Central memory CD8-positive, alpha-beta T cell (primary cell): ENCODE data around the gene CXCR5.

Experiments used
- ATAC-seq: fragments of 150-1000 bp; cut with Tn5 transposase; replicated peaks from 2 replicates; pipeline ENCODE4 v1.10.0; 2022; ENCODE audit warnings: mild to moderate bottlenecking, moderate FRiP score, moderate number of reproducible peaks; ENCODE audit not compliant: poor library complexity, severe bottlenecking; ENCODE audit errors: extremely low read depth
- DNase-seq, 2 donors: peaks; one replicate each; pipeline ENCODE4 v3.0.0; 2021; ENCODE audit warnings: low spot score in 2 of 2
- H3K27ac Mint-ChIP-seq: one replicate; pipeline ENCODE4 v1.8.0; 2022; ENCODE audit warnings: low read depth, mild to moderate bottlenecking, moderate library complexity, mixed read lengths
- H3K27me3 Mint-ChIP-seq: one replicate; pipeline ENCODE4 v1.8.0; 2022; ENCODE audit warnings: mixed read lengths
- H3K36me3 Mint-ChIP-seq: one replicate; pipeline ENCODE4 v1.8.0; 2022; ENCODE audit warnings: mild to moderate bottlenecking, moderate library complexity, mixed read lengths; ENCODE audit not compliant: insufficient read depth
- H3K4me1 Mint-ChIP-seq: one replicate; pipeline ENCODE4 v1.8.0; 2022; ENCODE audit warnings: mixed read lengths
- H3K4me3 Mint-ChIP-seq: one replicate; pipeline ENCODE4 v1.8.0; 2022; ENCODE audit warnings: mild to moderate bottlenecking, moderate library complexity, mixed read lengths
- H3K9me3 Mint-ChIP-seq: one replicate; pipeline ENCODE4 v1.8.0; 2022; ENCODE audit warnings: mixed read lengths

The CXCR5 gene

GRCh38 chr11:118895093-118896039 lies 11.7 kb downstream of the CXCR5 start:
- Mint-ChIP-seq H3K4me3 (peak overlapping the region; percentile 89), H3K27me3 (no peaks in the 10 kb centered on the region), H3K27ac (peak overlapping the region; percentile 97), H3K4me1 (peaks cover 78% of the 10 kb centered on the region), H3K9me3 (no peaks in the 10 kb centered on the region), H3K36me3 (peaks cover 61% of the 10 kb centered on the region)
- ATAC-seq (peak; percentile 75), DNase-seq (peak in 1 of 2 donors; percentile 67)

DNA sequence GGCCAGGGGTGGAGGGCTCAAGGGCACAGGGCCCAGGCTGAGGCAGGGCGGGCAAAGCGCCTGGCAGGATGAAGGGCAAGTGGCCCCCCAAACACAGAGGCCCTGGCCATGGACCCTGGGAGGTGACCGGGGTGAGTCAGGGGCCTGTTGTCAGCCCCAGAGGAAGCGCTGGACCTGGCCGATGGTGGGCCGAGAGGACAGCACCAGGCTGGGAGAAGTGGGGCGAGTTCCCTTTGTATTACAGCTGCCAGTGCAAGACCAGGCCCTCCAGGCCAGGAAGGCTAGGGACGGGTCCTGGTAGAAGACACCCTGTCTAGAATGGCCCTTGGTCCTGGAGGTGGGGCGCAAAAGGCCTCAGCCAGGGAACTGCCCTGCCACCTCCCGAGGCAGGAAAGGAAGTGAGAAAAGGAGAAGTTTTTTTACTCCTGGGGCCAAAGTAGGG lies 12.8 kb downstream of the CXCR5 start:
- no peaks in the 10 kb centered on the region for H3K9me3 Mint-ChIP-seq
- ATAC-seq: no peak

DNA sequence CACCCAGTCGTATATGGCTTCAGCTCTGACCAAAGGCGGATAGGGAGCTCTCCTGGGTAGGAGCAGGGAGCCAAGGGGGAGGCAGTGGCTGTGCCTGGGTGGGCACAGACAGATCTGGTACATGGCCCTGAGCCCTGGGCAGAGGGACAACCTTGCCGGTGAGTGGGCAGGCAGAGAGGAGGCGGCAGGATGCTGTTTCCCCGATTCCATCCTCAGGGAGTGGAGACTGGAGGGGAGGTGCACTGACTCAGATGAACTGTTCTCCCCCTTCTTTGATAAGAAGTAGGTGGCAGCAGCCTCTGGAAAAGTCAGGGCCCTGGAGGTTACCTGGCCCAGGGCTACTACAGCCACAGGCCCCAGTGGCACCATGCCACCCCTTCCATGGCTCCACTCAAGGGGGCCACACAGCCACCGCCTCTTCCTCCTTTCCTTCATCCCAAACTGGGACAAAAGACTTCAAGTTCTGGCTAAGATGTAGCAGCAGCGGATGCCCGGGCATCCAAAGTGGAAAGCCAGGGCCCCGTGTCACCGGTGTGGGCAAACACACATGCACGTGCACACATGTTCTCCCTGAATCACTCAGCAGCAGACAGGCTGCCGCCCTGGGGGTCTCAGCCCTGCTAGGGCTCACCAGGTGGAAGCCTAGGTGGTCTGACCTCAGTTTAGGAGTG lies 13.4 kb downstream of the CXCR5 start:
- peaks cover 70% of the 10 kb centered on the region for H3K36me3 Mint-ChIP-seq
- H3K4me3 Mint-ChIP-seq: peak overlapping the region; percentile 31
- peak overlapping the region; percentile 97 for H3K27ac Mint-ChIP-seq
- peaks cover 78% of the 10 kb centered on the region for H3K4me1 Mint-ChIP-seq
- H3K9me3 Mint-ChIP-seq: no peaks in the 10 kb centered on the region
- ATAC-seq (no peak), DNase-seq (no peak)
- H3K27me3 Mint-ChIP-seq: no peaks in the 10 kb centered on the region

More for the DNA sequence above, 12.8 kb downstream of the CXCR5 start:
- DNase-seq: no peak
- Mint-ChIP-seq H3K4me1 (peaks cover 77% of the 10 kb centered on the region), H3K27ac (peak overlapping the region; percentile 97), H3K4me3 (peak overlapping the region; percentile 89), H3K36me3 (peaks cover 67% of the 10 kb centered on the region), H3K27me3 (no peaks in the 10 kb centered on the region)

DNA sequence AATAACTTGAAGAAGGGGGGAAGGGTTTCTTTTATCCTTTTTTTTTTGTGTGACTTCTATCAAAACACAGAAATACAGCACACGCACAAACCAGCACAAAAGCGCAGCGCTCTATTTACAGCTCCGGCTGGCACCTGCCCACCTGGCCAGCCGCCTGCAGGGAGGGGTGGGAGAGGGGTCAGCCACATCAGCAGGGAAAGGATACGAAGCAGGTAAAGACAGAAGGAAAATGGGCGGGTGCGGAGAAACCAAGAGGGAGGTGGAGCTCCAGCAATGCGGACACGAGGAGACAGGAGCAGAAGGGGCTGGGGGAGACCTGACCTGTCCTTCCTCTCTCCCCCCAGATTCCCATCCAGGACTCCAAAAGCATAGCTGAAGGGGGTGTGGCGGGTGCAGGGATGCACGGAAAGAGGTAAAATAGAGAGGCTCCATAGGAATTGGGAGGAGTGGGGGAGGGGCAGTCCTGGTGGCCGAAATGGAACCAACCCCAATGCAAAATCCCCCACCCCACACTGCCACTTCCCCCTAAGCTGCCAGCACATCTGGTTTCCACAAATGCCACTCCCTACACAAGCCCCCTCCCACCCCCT lies 14.1 kb downstream of the CXCR5 start:
- DNase-seq (no peak), ATAC-seq (no peak)
- Mint-ChIP-seq H3K36me3 (peaks cover 69% of the 10 kb centered on the region), H3K4me3 (peak overlapping the region; percentile 31), H3K4me1 (peaks cover 72% of the 10 kb centered on the region), H3K27ac (peak overlapping the region; percentile 97), H3K27me3 (no peaks in the 10 kb centered on the region), H3K9me3 (no peaks in the 10 kb centered on the region)

DNA sequence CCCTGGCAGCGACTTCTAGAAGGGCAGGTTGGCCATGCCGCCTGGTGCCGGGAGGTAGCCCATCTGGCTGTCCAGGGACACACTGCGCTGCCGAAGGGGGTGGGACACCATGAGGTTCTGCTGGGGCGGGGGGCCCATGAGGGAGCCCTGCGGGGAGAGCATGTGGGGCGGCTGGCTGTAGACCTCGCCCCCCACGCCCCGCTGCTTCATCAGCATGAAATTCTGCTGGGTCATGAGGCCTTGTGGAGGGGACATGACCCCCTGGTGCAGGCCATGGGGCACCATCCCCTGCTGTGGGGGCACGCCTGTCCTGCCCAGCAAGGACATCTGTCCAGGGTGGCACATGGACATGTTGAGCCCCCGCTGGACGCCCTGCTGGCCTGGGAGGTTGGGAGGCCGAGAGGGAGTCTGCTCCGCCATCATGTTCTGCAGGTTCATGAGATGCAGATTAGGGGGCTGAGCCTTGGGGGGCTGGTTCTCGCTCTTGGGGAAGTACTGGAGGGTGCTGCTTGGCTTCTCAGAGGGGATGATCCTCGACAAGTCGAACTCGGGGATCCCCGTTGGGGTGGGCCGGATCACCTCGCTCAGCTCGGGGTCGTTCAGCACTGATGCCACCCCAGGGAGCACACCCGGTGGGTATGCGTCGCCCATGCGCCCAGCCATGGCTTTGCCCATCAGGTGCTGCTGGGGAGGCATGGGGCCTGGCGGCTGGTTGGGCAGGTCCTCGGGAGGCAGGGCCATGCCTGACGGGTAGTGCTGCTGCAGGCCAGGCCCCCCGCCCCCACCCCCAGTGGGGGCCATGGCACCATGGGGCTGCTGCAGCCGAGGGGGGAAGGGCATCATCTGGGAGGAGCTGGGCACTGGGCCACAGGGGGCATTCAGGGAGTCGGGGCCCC lies 15.0 kb downstream of the CXCR5 start:
- DNase-seq (no peak), ATAC-seq (no peak)
- H3K27me3 Mint-ChIP-seq: no peaks in the 10 kb centered on the region
- no peaks in the 10 kb centered on the region for H3K9me3 Mint-ChIP-seq
- H3K27ac Mint-ChIP-seq: no peak overlapping the region
- H3K4me1 Mint-ChIP-seq: peaks cover 64% of the 10 kb centered on the region
- H3K4me3 Mint-ChIP-seq: peak overlapping the region; percentile 31
- peaks cover 70% of the 10 kb centered on the region for H3K36me3 Mint-ChIP-seq

- no peaks in the 10 kb centered on the region for H3K27me3 Mint-ChIP-seq
Observed at GRCh38 chr11:118899296-118899688, 15.6 kb downstream of the CXCR5 start.

DNA sequence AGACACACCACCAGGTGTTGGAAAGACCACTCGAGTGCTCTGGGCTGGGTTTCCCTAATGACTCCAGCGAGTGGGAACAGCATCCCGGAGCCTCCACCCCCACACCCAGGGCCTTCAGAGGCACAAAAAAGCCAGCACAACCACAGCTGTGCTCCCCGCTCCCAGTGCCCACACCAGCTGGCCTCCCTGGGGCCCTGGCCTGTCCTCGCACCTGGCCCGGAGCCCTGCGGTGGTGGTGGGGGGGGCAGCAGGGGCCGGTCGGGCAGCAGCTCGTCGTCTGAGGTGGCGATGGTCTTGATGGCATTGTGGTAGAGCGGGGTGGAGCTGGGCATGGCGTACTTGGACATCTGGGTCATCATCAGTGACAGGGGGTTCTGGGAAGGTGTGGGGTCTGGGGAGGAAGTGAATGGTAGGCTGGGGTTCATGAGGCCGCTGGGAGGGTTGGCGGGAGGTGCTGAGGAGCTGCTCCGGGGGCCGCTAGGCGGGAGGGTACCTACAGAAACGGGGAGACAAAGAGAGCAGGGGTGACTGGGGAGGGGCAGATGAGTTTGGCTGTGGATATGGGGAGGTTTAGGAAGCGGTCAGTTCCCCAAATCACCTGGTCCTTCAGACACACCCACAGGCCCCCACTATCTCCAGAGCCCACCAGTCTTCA lies 16.1 kb downstream of the CXCR5 start:
- no peaks in the 10 kb centered on the region for H3K27me3 Mint-ChIP-seq
- DNase-seq (no peak), ATAC-seq (no peak)
- peak overlapping the region; percentile 82 for H3K27ac Mint-ChIP-seq
- H3K4me3 Mint-ChIP-seq: peak overlapping the region; percentile 48
- peaks cover 52% of the 10 kb centered on the region for H3K4me1 Mint-ChIP-seq
- H3K9me3 Mint-ChIP-seq: no peaks in the 10 kb centered on the region
- peaks cover 70% of the 10 kb centered on the region for H3K36me3 Mint-ChIP-seq

More at GRCh38 chr11:118899296-118899688, 15.6 kb downstream of the CXCR5 start:
- H3K4me1 Mint-ChIP-seq: peaks cover 58% of the 10 kb centered on the region
- H3K9me3 Mint-ChIP-seq: no peaks in the 10 kb centered on the region
- peaks cover 70% of the 10 kb centered on the region for H3K36me3 Mint-ChIP-seq
- H3K4me3 Mint-ChIP-seq: peak overlapping the region; percentile 31
- no peak for ATAC-seq
- H3K27ac Mint-ChIP-seq: no peak overlapping the region
- DNase-seq: no peak

GRCh38 chr11:118900535-118901384 lies 17.1 kb downstream of the CXCR5 start:
- Mint-ChIP-seq H3K27me3 (no peaks in the 10 kb centered on the region), H3K4me3 (peak overlapping the region; percentile 48), H3K27ac (peak overlapping the region; percentile 82), H3K36me3 (peaks cover 72% of the 10 kb centered on the region), H3K9me3 (no peaks in the 10 kb centered on the region), H3K4me1 (peaks cover 43% of the 10 kb centered on the region)
- no peak for ATAC-seq
- DNase-seq: no peak

GRCh38 chr11:118901494-118902335 lies 18.0 kb downstream of the CXCR5 start:
- Mint-ChIP-seq H3K36me3 (peaks cover 77% of the 10 kb centered on the region), H3K9me3 (no peaks in the 10 kb centered on the region), H3K4me3 (peak overlapping the region; percentile 36), H3K27me3 (no peaks in the 10 kb centered on the region), H3K4me1 (peaks cover 40% of the 10 kb centered on the region), H3K27ac (peak overlapping the region; percentile 68)
- ATAC-seq (no peak), DNase-seq (no peak)

DNA sequence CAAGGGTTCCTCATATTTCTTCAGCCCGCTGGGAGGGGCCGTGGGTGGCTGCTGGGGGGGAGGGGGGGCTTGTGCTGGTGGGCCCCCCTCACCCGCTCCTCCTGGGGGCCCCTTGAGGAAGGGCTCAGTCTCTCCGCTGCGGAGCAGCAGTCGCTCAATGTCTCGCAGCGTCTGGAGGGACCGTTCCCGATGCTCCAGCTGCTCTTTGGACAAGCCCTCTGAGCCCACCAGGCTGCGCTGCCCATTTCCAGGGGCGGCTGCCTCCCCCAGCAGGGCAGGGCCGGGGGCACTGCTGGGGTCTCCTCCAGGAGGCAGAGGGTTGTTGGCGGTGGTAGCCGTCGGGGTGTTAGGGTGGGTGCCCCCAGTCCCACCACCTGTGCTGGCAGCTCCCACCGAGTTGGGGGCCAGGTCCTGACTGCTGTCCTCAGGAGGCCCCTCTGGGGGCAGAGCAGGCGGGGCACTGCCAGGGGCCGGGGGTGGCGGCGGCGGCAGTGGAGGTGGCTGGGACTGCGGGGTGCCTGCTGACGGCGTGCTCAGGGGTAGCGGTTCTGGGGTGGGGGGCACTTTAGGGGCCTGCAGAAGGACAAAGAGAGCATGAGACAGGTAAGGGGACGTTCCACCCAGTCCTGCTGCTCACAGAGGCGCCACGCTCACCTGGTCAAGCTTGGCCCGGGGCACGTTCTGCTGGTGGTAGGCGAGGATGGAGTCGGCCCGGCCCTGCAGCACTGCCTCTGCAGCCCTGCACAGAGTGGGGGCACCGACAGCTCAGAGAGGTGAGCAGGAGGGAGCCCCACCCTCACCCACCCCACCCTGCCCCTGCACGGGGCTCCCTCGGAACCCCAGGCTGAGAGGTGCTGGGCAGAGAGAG lies 18.9 kb downstream of the CXCR5 start:
- no peak for DNase-seq
- Mint-ChIP-seq H3K4me3 (peak overlapping the region; percentile 36), H3K36me3 (peaks cover 79% of the 10 kb centered on the region), H3K4me1 (peaks cover 41% of the 10 kb centered on the region), H3K27ac (peak overlapping the region; percentile 68), H3K27me3 (no peaks in the 10 kb centered on the region), H3K9me3 (no peaks in the 10 kb centered on the region)
- no peak for ATAC-seq
